SK-N-MC (cell line): Measurements from ENCODE around the gene NPAS2.

Source experiments
- DNase-seq: peaks from one replicate; pipeline ENCODE4 v3.0.0-alpha.2; 2011; ENCODE audit warnings: low read depth, low spot score
- H3K27ac ChIP-seq: fragments of 200-600 bp; sonication (generic); 2 replicates; pipeline ENCODE4 v1.5.1; 2016; ENCODE audit warnings: mixed run types
- H3K36me3 ChIP-seq: fragments of 200-600 bp; sonication (generic); 2 replicates; pipeline ENCODE4 v1.6.1; 2017; ENCODE audit warnings: antibody characterized with exemption, low read length, mixed read lengths; ENCODE audit not compliant: insufficient read depth
- H3K4me3 ChIP-seq: fragments of 200-600 bp; sonication (generic); 2 replicates; pipeline ENCODE4 v1.5.1; 2016
- H3K9ac ChIP-seq: fragments of 200-600 bp; sonication (generic); 2 replicates; pipeline ENCODE4 v1.8.0; 2017; ENCODE audit warnings: mixed run types, mixed read lengths; ENCODE audit not compliant: insufficient read length
- H3K9me3 ChIP-seq: fragments of 200-600 bp; sonication (generic); 2 replicates; pipeline ENCODE4 v1.6.1; 2017; ENCODE audit warnings: low read depth, mild to moderate bottlenecking, antibody characterized with exemption, low read length, moderate library complexity, mixed read lengths
- EZH2 ChIP-seq: fragments of 200-600 bp; sonication (generic); IDR thresholded peaks from one replicate; pipeline ENCODE4 v1.6.1; 2017; ENCODE audit warnings: antibody characterized with exemption
- FOXP2 ChIP-seq: optimal IDR thresholded peaks from 2 replicates; pipeline ENCODE3; 2011; ENCODE audit warnings: mild to moderate bottlenecking, moderate library complexity; ENCODE audit not compliant: insufficient read depth; ENCODE audit errors: extremely low read length, control extremely low read depth
- POLR2AphosphoS5 ChIP-seq: IDR thresholded peaks from 2 replicates; pipeline ENCODE4 v1.6.1; 2012; ENCODE audit warnings: mild to moderate bottlenecking, low read depth, low read length, borderline replicate concordance

NPAS2 gene

DNA sequence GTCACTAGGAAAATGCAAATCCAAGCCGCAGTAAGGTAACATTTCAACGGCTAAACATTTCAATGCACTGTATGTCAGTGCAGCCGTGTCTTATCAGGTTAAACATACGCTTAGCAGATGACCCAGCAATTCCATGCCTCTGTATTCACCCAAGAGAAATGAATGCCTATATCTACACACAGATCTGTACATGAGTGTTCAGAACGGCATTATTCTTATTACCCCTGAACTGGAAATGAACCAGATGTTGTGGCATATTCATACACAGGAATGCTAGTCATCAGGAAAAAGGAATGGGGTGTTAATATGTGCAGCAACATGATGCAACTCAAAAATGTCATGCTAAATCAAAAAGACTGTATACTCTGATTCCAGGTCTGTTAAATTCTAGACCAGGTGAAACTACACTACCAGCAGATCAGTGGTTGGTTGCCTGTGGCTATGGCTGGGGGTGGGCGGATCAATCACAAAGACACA lies 101.8 kb downstream of the NPAS2 start:
- Histone ChIP-seq H3K9ac (no peak overlapping the region), H3K9me3 (no peaks in the 10 kb centered on the region), H3K4me3 (no peak overlapping the region), H3K36me3 (0 out of 2 replicates have a peak, but pooled peaks cover 4% of the 10 kb centered on the region), H3K27ac (no peak overlapping the region)
- TF ChIP-seq EZH2 (no peak), FOXP2 (no peak), POLR2AphosphoS5 (no peak)
- DNase-seq: no peak

DNA sequence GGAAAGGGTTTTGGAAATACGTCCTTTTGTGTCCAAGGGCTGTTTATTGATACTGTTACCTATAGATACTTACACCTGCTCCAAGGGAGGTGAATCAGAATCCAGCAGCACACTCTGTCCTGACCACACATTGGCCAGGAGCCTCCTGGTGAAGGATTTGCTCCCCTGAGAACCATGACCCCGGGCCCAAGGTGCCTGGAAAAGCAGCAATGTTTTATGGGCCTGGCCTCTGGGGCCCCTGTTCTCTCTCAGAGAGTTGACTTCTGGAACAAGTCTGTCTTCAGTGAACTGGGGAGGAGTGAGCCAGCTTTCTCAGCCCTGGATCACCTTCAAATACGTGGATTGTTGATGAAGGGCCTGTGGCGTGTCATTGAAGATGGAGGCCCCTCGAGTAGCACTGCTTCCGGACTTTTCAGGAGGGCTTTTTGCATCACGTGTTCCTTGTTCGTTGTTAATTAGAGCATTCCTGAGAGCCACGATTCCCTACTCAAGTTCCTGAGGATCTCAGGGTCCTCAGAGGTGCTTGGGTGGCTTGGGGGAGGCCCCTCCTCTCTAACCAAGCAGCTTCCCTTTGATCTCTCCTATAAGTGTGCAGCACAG lies 103.6 kb downstream of the NPAS2 start:
- Histone ChIP-seq H3K9ac (no peak overlapping the region), H3K36me3 (0 out of 2 replicates have a peak, but pooled peaks cover 4% of the 10 kb centered on the region), H3K27ac (no peak overlapping the region), H3K4me3 (no peak overlapping the region), H3K9me3 (no peaks in the 10 kb centered on the region)
- TF ChIP-seq POLR2AphosphoS5 (no peak), EZH2 (no peak), FOXP2 (no peak)
- DNase-seq: no peak

DNA sequence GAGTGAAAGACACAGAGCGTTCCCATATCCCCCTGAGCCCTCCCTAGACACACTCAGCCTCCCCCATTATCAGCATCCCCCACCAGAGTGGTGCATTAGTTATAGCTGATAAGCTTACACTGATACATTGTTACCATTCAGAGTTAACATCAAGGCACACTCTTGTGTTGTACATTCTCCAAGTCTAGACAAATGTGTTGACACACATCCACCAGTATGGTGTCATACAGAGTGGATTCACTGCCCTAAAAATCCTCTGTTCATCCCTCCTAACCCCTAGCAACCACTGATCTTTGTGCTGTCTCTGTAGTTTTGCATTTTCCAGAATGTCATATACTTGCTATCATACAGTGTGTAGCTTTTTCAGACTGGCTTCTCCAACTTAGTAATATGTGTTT lies 104.2 kb downstream of the NPAS2 start:
- no peaks in the 10 kb centered on the region for H3K9me3 ChIP-seq
- no peak overlapping the region for H3K27ac ChIP-seq
- TF ChIP-seq POLR2AphosphoS5: no peak
- TF ChIP-seq FOXP2: no peak
- no peak for TF ChIP-seq EZH2
- DNase-seq: no peak
- no peak overlapping the region for H3K9ac ChIP-seq
- H3K4me3 ChIP-seq: no peak overlapping the region
- H3K36me3 ChIP-seq: 0 out of 2 replicates have a peak, but pooled peaks cover 4% of the 10 kb centered on the region

DNA sequence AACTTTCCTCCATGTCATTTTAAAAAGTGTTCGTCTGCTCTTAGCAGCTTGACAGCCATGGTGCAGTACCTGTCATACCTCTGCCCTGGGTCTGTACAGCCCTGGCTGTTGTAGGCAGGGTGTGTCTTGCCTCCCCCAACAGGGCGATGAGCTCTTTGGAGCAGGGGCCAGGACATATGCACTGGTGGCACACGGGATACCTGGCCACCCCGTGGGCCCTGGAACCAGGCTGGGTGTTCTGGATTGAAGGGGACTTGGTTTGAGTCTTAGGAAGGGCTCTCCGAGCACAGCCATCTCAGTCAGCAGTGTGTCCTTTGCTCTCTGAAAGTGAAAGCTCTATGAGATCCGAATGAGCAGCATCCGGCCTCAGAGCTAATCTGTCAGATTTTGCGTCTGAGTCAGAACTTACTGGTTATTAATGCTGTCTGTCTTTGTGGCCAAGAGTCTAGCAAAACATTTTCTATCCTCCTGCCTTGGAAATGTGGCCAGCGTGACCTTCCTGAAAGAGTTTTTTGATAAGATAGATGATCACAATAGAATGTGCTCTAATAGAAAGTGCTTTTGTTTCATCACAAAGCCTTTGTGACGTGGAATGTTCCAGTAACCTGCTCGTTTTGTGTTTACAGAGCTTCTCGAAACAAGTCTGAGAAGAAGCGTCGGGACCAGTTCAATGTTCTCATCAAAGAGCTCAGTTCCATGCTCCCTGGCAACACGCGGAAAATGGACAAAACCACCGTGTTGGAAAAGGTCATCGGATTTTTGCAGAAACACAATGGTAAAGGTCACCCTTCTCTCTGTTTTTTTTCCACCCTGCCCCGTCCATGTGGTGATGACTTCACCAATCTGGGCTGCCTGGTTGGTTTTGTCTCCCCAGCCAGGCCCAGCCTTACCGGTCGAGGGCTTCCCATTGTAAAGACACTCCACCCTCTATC lies 104.8 kb downstream of the NPAS2 start:
- DNase-seq: no peak
- Histone ChIP-seq H3K36me3 (0 out of 2 replicates have a peak, but pooled peaks cover 4% of the 10 kb centered on the region), H3K27ac (no peak overlapping the region), H3K4me3 (no peak overlapping the region), H3K9me3 (no peaks in the 10 kb centered on the region), H3K9ac (no peak overlapping the region)
- TF ChIP-seq EZH2: no peak
- TF ChIP-seq FOXP2: no peak
- no peak for TF ChIP-seq POLR2AphosphoS5

DNA sequence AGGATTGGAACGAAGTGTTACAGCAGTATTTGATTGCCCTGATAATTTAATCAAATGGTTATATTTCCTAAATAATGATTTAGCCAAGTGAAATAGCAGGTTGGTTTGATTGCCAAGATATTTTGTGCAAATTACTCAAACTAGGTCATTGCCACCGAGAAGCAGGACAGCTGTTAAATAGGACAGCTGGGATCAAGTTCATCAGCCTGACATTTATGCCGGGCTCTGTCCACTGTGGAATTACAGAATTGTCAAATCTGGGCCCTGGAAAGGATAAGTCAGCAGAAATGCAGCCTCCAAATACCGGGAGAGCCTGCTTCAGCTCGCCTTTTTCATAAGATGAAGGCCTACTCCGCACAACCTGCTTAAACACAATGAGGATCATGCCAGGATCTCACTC lies 108.3 kb downstream of the NPAS2 start:
- no peak overlapping the region for H3K9ac ChIP-seq
- no peak overlapping the region for H3K4me3 ChIP-seq
- H3K9me3 ChIP-seq: no peaks in the 10 kb centered on the region
- 0 out of 2 replicates have a peak, but pooled peaks cover 4% of the 10 kb centered on the region for H3K36me3 ChIP-seq
- H3K27ac ChIP-seq: no peak overlapping the region
- TF ChIP-seq FOXP2 (no peak), EZH2 (no peak), POLR2AphosphoS5 (no peak)
- DNase-seq: no peak

DNA sequence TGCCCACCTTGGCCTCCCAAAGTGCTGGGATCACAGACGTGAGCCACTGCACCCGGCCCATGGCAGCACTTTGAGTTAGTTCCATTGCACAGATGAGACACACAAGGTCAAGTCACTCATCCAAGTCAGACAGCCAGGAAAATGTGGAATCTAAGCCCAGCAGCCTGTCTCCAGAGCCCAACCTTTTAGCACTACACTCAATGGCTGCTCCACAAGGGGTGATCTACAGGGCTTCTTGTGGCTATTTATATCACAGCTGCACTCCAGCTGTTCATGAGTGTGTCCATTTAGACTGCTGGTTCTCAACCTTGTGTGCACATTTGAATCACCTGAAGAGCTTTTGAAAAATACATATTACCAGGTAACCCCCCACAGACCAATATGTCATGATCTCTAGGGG lies 109.2 kb downstream of the NPAS2 start:
- TF ChIP-seq POLR2AphosphoS5: no peak
- TF ChIP-seq EZH2: no peak
- no peak for TF ChIP-seq FOXP2
- 0 out of 2 replicates have a peak, but pooled peaks cover 4% of the 10 kb centered on the region for H3K36me3 ChIP-seq
- H3K4me3 ChIP-seq: no peak overlapping the region
- no peak for DNase-seq
- H3K9ac ChIP-seq: no peak overlapping the region
- H3K27ac ChIP-seq: no peak overlapping the region
- no peaks in the 10 kb centered on the region for H3K9me3 ChIP-seq

DNA sequence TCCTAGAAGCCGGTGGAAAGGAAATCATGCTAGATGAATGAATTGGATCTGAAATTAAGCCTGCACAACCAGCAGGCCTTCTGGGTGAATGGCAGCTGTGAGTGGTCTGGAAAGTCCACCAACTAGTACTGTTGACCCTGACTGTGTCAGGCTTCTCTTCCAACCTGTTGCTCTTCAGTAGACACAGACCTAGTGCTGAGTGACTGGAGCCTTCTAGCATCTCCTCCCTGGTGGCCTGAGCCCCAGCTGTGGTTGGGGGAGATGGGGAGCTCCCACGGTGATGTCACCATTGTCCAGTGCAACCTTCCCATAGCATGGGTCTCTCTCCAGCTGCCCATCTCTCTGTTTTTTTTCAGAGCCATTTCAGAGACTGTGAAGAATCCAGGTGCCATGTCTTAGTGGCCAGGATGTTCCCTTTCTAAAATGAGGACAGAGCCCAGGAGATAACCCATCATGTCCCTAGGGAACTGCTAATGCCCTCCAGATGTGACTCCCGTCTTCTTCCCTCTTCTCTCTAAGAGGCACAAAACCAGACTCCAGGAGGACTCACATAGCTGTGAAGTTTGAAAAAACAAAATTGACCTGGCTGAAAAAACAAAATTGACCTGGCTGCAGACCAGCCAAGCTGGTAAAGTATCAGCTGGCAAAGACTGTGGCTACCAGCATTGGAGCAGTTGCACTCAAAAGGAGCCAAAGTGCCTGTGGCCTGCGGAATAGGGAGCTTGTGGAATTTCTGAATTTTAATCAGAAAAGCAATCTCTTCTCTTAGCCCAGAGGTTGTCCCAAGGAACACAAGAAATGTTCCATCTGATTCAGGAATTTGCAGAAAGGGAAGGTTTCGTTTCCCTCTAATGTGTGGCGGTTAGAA lies 114.8 kb downstream of the NPAS2 start:
- TF ChIP-seq FOXP2 (no peak), POLR2AphosphoS5 (no peak), EZH2 (no peak)
- Histone ChIP-seq H3K4me3 (no peak overlapping the region), H3K9ac (no peak overlapping the region), H3K9me3 (no peaks in the 10 kb centered on the region), H3K27ac (no peak overlapping the region), H3K36me3 (no peaks in the 10 kb centered on the region)
- DNase-seq: no peak

DNA sequence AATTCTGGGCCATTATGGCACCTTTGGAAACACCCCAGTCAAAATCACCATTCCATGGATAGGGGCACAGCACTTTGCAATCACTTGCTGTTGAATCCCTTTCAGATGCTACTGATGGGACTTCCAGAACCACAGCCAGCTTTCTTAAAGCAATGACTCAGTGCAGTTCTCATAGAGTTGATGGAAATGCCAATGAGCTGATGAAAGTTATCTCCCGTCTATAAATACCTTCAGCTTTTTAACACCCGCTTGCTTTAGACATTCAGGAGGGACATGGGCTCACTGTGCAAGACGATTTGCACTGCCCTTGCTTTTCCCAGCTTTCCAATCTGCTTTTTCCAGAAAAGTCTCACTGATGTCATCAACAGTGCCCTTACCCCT lies 115.4 kb downstream of the NPAS2 start:
- DNase-seq: no peak
- H3K4me3 ChIP-seq: no peak overlapping the region

More for the DNA sequence above, 115.4 kb downstream of the NPAS2 start:
- Histone ChIP-seq H3K9me3 (no peaks in the 10 kb centered on the region), H3K36me3 (no peaks in the 10 kb centered on the region), H3K9ac (no peak overlapping the region), H3K27ac (no peak overlapping the region)
- no peak for TF ChIP-seq EZH2
- TF ChIP-seq POLR2AphosphoS5: no peak
- TF ChIP-seq FOXP2: no peak
